GM06990 (cell line): ENCODE data around the gene CASP8AP2.

Experiments
- DNase-seq: peaks from one replicate; pipeline ENCODE4 v3.0.0-alpha.2; 2011; ENCODE audit not compliant: insufficient read length; ENCODE audit errors: extremely low read depth
- H3K27me3 ChIP-seq: replicated peaks from 2 replicates; pipeline ENCODE4 v1.6.0; 2011; ENCODE audit warnings: low read length; ENCODE audit not compliant: control insufficient read depth, insufficient read depth
- H3K36me3 ChIP-seq: 2 replicates; pipeline ENCODE4 v1.5.1; 2011; ENCODE audit warnings: low read length; ENCODE audit not compliant: control insufficient read depth, insufficient read depth
- H3K4me3 ChIP-seq: replicated peaks from 2 replicates; pipeline ENCODE4 v1.5.1; 2011; ENCODE audit warnings: low read depth, mild to moderate bottlenecking, control low read depth, low read length
- CTCF ChIP-seq: IDR thresholded peaks from 2 replicates; pipeline ENCODE4 v1.5.1; 2011; ENCODE audit warnings: low read length, control low read depth, mild to moderate bottlenecking, inconsistent platforms; ENCODE audit not compliant: insufficient read depth, poor library complexity, severe bottlenecking

Gene CASP8AP2

GRCh38 chr6:89917801-89918366 lies 88.2 kb downstream of the CASP8AP2 start:
- Histone ChIP-seq H3K27me3 (no peaks in the 10 kb centered on the region), H3K36me3 (no peaks in the 10 kb centered on the region), H3K4me3 (no peak overlapping the region)
- no peak for DNase-seq
- no peak for TF ChIP-seq CTCF
